Psoas muscle (tissue), 8 donors: Measurements from ENCODE around the gene TIMM13. TPM values are rescaled to one million over a fixed set of nuclear protein-coding genes. Genes with fewer than 3 reads are reported as not detected.

Source experiments
- ATAC-seq, 4 donors: fragments of 200-7000 bp; cut with Tn5 transposase; one replicate each; pipeline ENCODE4 v1.9.1; 2020; ENCODE audit warnings: moderate library complexity in 3 of 4, mild to moderate bottlenecking in 2 of 4
- DNase-seq, 2 donors: peaks; one replicate each; pipeline ENCODE4 v3.0.0-alpha.2; 2020
- H3K27ac ChIP-seq: fragments of 200-600 bp; one replicate; pipeline ENCODE4 v1.8.0; 2022
- H3K27me3 ChIP-seq, 3 donors: fragments of 200-600 bp in 1 of 3; one replicate each; pipeline versions ENCODE4 v1.6.1 to v1.8.0; 2013 to 2022; ENCODE audit warnings: low read length in 2 of 3, mild to moderate bottlenecking in 2 of 3, moderate library complexity in 1 of 3; ENCODE audit not compliant: insufficient read depth in 3 of 3
- H3K36me3 ChIP-seq, 2 donors: fragments of 200-600 bp in 1 of 2; one replicate each; pipeline versions ENCODE4 v1.6.1 to v1.8.0; 2013 to 2022; ENCODE audit warnings: low read depth in 1 of 2, mild to moderate bottlenecking in 1 of 2, moderate library complexity in 1 of 2; ENCODE audit not compliant: insufficient read depth in 1 of 2
- H3K4me1 ChIP-seq: fragments of 200-600 bp; one replicate; pipeline ENCODE4 v1.8.0; 2022
- H3K4me3 ChIP-seq: fragments of 200-600 bp; one replicate; pipeline ENCODE4 v1.8.0; 2022; ENCODE audit warnings: mild to moderate bottlenecking
- H3K9me3 ChIP-seq: fragments of 200-600 bp; one replicate; pipeline ENCODE4 v1.8.0; 2022
- WGBS, 3 donors: extraction: QIAGEN DNeasy Blood & Tissue Kit; methylation state at CpG; one replicate each; pipeline versions ENCODE4 v1.1.6 to v1.1.7; 2013; 5-methylcytosine and 5-hydroxymethylcytosine counted together
- intact Hi-C, 2 donors: fragments of 100-400 bp; cut with DNase I; formaldehyde crosslinking; loops; one replicate each; pipeline versions ENCODE4 v1.11.0 to v1.14.2; 2022
- polyA plus RNA-seq, 3 donors: library from polyadenylated mRNA; stranded (reverse); fragments of 200-250 nt; gene quantifications; one replicate each; pipeline ENCODE4 v1.2.3, GENCODE V29; 2013
- total RNA-seq, 4 donors: library from RNA; stranded (reverse); fragmentation: NEBNext Ultra II Directional in 2 of 4; extraction: Animal tissue kit (Norgen Biotek cat#: 25700) in 2 of 4; gene quantifications; one replicate each; pipeline versions ENCODE4 v1.2.1 to v1.2.4, GENCODE V29; 2021 to 2023
- TF ChIP-seq, protein P1 (sequence below): fragments of 200-600 bp; IDR thresholded peaks from one replicate; pipeline ENCODE4 v1.8.0; 2022; ENCODE audit warnings: antibody characterized with exemption
- donor health status: healthy with polysubstance abuse.
- donor health status: DM: no; HTN: no; CAD: no; lungs with moderate emphysema.
- donor health status: Bipolar disorder and iron deficiency.
- donor health status: healthy.
- donor health status: DM: yes; HTN: yes; CAD: no.
- donor health status: DM: no; HTN: no; CAD: no.
- donor health status: DM: no; HTN: no; CAD: no.
- donor health status: DM: yes; HTN: yes; CAD: no.

Gene TIMM13
- total and polyA plus RNA-seq, 7 donors, result 70.3 to 254 (median 99.0) TPM

DNA sequence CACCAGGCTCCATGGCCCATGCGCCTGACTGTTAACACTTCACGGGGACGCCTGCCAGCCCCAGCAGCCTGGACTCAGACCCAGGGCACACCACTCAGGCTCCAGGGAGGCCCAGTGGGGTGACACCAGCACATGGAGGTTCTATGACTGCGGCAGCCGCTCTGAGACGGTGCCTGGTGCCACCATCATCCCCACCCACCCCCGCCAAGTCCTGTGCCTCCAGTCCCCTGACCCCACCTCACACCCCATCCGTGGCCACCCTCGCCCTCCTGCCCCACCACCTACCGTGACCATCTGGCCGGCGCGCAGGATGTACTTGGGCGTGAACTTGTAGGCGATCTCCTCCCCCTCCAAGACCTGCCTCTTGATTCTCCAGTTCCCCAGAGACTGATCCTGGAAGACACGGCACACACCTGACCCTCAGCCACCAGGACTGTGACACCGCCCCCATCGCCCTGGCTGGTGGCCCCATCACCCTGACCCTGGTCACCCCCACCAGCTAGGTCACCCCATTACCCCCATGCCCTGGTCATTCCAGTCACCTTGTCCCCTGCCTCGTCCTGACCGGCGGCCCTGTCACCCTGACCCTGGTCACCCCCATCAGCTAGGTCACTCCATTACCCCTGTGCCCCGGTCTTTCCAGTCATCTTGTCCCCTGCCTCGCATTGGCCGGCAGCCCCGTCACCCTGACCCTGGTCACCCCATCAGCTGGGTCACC, 4.9 kb upstream of the TIMM13 start:
- no peak overlapping the region for H3K4me3 ChIP-seq
- intact Hi-C loops, result no loop called here
- H3K27ac ChIP-seq, result no peak overlapping the region
- H3K4me1 ChIP-seq, result peaks cover 9% of the 10 kb centered on the region
- WGBS, 3 donors, result 91 to 97% (median 96%) methylated on average over 25 of the region's 25 CpGs
- H3K9me3 ChIP-seq, result no peaks in the 10 kb centered on the region
- no peaks in the 10 kb centered on the region for H3K27me3 ChIP-seq
- DNase-seq (peak in 1 of 2 donors; percentile 9), ATAC-seq (no peak)
- H3K36me3 ChIP-seq, result peaks cover 3 to 41% of the 10 kb centered on the region in 2 donors
- TF ChIP-seq, protein P1, sequence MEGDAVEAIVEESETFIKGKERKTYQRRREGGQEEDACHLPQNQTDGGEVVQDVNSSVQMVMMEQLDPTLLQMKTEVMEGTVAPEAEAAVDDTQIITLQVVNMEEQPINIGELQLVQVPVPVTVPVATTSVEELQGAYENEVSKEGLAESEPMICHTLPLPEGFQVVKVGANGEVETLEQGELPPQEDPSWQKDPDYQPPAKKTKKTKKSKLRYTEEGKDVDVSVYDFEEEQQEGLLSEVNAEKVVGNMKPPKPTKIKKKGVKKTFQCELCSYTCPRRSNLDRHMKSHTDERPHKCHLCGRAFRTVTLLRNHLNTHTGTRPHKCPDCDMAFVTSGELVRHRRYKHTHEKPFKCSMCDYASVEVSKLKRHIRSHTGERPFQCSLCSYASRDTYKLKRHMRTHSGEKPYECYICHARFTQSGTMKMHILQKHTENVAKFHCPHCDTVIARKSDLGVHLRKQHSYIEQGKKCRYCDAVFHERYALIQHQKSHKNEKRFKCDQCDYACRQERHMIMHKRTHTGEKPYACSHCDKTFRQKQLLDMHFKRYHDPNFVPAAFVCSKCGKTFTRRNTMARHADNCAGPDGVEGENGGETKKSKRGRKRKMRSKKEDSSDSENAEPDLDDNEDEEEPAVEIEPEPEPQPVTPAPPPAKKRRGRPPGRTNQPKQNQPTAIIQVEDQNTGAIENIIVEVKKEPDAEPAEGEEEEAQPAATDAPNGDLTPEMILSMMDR, result no peak

DNA sequence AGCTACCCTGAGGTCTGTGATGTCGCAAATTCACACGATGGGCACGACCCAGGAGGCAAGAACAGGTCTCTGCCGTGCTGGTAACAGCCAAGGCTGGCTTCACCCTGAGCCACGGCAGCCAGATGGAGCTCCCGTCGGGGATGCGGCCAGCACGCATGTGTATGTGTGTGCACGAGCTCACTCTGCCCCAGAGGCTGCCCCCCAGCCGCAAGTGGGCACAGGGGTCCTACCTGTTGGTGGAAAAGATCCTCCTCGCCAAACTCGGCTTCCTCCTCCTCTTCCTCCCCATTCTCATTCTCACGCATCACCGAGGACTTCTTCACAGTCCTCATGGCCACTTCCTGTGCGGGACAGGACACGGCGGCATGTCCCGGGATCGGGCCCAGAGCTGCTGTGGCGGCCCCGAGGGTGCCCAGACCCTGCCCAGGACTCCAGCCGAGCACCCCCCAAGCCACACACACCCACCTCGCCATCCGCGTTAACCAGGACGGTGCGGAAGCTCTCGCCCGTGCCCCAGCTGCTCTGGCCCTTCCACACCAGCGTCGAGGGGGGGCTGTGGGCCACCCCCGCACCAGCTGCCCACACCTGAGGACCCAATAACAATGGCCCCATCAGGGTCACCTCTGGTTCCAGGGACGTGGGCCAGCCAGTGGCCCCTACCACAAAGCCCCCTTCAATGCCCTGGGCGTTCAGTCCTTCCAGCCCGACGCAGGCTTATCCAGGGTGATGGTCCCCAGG, 4.1 kb upstream of the TIMM13 start:
- Histone ChIP-seq H3K9me3 (no peaks in the 10 kb centered on the region), H3K27ac (no peak overlapping the region), H3K36me3 (peaks cover 3 to 34% of the 10 kb centered on the region in 2 donors), H3K4me3 (no peak overlapping the region), H3K27me3 (no peaks in the 10 kb centered on the region), H3K4me1 (peaks cover 14% of the 10 kb centered on the region)
- no peak for ATAC-seq
- TF ChIP-seq, protein P1, result no peak
- 91 to 93% (median 93%) methylated on average over 34 to 37 of the region's 37 CpGs for WGBS, 3 donors
- peak in 1 of 2 donors; percentile 3 for DNase-seq
- intact Hi-C loops, result no loop called here

DNA sequence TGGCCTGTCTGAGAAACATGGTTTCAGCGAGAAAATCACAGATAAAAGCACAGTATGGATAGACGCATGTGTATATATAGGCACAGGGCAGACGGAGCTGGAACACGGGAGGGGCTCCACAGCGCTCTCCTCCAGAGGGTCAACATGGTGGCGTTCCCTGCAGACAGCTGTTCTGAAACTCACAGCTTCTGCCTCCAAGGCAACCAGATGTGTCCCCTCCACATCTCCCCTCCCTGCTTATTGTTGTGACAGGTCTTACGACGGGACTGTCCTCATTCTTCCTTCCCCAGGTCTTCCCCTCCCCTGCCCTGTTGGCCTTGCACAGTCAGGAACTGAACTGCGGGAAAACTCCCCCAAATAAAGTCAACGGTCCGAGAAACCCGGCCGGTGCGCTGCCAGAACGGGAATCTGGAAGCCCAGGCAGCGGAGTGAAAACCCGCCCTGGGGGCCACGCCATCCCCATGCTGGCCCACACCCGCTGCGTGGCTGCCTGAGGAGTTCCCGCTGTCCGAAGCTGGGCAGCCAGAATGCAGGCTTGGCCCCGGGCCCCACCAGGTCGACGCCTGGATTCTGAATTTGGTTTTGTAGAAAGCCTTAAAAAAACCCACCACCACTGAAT, 2.6 kb upstream of the TIMM13 start:
- Histone ChIP-seq H3K4me1 (peaks cover 26% of the 10 kb centered on the region), H3K36me3 (peaks cover 3 to 40% of the 10 kb centered on the region in 2 donors), H3K9me3 (no peaks in the 10 kb centered on the region), H3K27me3 (no peaks in the 10 kb centered on the region), H3K27ac (no peak overlapping the region), H3K4me3 (no peak overlapping the region)
- TF ChIP-seq, protein P1, result no peak
- intact Hi-C loops, result no loop called here
- no peak for DNase-seq
- no peak for ATAC-seq
- WGBS, 3 donors, result 82 to 84% (median 84%) methylated on average over 25 of the region's 25 CpGs

DNA sequence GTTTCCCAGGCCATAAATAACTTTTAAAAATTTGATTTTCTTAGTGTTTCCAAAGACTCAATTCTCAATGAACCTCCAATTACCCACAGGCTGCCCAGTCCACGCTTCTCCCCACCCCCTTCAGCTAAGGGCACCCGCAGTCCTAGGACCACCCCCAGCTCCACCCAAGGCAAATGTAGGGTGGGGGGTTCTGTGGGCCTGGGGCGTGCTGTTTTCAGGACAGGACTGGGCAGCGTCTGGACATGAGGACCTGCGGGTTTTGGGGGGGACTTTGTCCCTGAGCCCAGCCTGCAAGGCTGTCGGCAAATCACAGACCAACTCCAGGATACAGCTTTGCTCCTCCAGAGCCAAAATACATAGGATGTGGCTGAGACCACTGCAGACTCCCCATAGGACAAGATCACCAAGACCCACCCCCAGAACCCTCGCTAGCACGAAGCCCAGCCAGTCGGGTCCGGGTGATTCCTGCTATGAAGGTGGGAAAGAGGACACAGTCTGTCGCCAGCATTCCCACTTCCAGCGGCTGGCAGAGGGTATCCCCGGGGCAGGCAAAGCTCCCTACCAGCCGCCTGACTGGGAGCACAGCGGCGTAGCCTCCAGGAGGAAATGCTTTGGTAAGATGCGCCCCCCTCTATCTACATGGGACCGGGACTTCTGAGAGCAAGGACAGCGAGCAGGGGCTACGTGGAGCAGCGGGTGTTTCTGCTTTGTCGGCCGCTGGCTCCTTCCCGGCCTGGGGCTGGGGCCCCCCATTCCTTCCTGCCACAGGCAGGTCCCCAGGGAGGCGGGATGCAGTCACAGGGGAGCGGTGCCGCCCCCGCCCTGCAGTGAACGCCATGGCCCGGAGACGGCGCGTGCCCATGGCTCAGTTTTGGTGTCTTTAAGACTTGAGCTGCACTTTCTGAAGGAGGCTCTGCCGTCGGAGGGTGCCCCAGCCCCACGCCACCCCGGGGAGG, 1.6 kb upstream of the TIMM13 start:
- WGBS, 3 donors, result 69 to 74% (median 71%) methylated on average over 37 of the region's 37 CpGs
- H3K4me3 ChIP-seq, result peak overlapping the region; percentile 98
- H3K9me3 ChIP-seq, result no peaks in the 10 kb centered on the region
- no peak overlapping the region for H3K27ac ChIP-seq
- TF ChIP-seq, protein P1, result no peak
- DNase-seq, result peak in 1 of 2 donors; percentile 51
- ATAC-seq, result no peak
- no peaks in the 10 kb centered on the region for H3K27me3 ChIP-seq
- intact Hi-C loops, result no loop called here
- H3K36me3 ChIP-seq, result peaks cover 0 to 31% of the 10 kb centered on the region in 2 donors
- H3K4me1 ChIP-seq, result peaks cover 31% of the 10 kb centered on the region
